HG03520 (cell line): ENCODE results near the gene ABHD15.

Experiments
- ATAC-seq: cut with Tn5 transposase; IDR thresholded peaks from one replicate; pipeline ENCODE4 v1.9.1; 2021; ENCODE audit warnings: mild to moderate bottlenecking, moderate library complexity; ENCODE audit not compliant: unreplicated experiment

The ABHD15 gene

DNA sequence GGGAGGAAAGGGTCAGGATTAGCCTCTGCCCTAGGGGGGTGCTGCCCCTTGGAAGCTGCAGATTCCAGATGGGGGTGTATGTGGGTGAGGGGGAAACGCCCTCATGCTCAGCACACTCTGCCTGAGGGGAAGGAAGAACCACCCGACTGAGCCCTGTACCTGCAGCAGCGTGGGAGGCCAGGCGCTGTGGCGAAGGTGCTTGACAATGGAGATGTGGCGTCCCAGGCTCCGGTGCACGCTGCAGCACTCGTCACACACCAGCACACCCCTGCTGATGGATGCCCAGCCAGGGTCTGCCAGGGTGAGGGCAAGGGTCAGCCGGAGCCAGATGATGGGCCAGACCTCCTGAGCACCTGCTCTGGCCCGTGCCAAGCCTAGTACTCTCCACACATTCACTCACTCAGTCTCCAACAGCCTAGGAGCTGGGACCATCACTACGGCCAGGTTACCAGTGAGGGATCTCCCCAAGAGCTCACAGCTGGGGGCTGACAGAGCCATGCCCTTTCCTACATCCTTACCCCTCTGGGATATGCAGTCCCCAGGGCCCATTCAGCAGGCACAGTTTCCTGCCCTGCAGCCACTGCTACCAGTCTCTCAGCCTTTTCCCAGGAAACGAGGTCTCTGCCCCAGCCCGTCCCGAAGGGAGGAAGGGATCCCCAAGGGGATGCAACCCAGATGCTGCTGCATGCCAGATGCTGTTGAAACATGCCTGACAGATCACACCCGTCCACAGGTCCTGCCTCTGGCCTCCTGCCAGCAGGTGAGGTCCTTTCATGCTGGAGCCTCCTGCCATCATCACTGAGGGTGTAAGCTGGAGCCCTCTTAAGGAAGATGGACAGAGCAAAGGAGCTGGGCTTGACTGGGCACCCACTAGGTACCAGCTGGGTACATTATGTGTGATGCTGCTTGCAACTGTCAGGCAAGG, 16.7 kb upstream of the ABHD15 start:
- ATAC-seq: no peak

DNA sequence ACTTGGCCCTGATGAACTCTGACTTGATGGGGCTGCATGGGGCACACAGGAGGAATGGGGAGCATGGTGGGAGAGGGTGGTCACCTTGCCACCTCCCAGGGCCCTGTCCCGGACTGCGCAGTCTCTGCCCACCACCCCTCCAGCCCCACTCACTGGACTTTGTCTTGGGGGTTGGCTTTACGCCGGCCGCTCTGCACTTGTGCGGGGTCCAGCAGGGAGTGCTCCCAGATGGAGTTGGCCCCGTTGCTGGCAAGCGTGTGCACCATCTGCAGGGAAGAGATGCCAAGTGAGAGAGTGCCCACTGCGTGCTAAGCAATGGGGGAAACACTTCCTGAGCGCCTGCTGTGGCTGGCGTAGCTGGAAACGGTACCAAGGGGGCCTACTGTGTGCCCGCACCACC, 15.9 kb upstream of the ABHD15 start:
- no peak for ATAC-seq

DNA sequence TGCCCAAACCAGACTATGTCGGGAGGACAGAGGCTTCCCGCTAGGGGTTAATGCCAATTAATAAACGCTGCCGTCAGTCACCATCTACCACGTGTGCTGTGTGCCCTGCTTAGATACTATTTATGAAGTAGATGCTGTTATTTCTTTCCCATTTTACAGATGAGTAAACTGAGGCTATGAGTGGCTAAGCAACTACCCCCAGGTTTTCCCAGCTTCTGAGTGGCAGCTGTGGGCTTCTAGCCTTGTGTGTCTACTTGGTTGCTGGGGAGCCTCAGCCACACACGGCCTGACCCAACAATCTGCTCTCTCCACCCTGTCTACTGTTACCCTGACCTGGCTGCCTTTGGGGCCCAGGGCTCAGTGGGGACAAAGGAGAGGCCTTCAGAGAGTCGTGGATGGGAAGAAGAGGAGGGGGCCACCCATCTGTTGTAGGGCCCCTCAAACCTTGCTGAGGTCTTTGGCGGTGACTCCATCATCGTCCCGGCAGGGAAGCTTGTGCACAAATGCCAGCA, 15.5 kb upstream of the ABHD15 start:
- ATAC-seq: no peak

DNA sequence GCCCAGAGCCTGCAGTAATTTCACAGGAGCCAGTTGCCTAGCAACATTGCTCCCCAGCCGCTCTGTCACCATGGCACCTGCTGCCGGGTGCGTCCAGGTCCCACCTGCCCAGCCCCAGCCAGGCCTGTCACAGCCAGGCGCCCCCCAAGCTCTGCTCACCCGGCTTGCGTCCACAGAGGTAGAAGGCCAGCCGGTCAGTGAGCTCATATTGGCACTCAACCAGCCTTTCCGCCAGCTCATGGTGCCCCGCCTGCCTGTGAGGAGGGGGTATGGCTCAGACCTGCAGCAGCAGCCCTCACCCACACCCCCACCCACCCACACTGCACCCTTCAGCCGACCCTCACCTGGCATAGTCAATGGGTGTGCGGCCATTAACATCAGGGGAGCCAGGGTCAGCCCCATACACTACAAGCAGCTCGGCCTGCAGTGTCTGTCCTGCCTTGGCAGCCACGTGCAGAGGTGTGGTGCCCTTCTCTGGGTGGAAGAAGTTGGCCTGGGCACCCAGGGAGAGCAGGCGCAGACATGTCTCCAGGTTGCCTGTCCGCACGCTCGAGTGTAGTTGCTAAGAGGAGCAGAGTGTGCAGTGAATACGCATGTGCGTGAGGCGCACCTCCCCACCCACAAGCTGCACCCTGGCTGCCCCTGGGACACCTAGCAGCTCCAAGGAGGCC, 14.9 kb upstream of the ABHD15 start:
- ATAC-seq: no peak

DNA sequence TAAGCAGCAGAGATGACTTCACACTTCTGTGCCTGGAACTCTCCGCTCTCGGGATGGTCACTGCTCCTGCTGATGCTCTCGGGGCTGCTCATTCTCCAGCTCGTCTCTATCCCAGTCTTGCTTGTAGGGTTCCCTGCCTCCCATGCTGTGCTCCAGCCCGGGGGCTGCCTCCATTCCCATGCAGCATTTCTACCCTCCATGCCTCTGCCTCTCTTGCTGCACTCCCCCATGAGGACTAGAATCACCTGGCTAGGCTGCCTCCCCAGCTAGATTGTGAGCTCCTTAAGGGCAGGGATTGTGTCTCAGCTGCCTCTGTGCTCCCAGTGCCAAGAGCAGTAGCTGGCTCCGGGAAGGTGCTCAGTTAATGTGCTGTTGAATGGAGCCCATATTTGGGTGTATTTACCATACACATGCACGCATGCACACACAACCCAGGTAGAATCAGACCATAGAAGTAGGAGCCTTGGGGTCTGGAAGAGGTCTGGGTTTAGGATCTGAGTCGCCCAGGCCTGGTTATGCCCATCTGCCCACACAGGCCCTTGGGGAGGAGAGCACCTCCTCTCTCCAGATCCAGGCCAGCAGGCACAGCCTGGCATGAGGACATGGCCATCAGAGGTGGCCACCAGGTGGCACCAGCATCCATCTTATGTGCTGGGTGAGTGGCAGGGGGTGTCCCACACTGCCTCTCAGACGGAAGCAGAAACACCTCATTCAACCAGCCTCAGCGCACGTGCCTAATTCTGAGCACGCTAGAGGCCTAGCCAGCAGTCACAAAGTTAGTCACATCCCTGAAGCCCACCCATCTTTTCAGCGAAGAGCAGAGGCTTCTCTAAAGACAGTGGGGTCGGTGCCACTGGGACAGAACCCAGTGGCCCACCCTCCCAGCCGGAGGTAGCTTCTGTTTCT, 13.3 kb upstream of the ABHD15 start:
- ATAC-seq: peak; percentile 63

DNA sequence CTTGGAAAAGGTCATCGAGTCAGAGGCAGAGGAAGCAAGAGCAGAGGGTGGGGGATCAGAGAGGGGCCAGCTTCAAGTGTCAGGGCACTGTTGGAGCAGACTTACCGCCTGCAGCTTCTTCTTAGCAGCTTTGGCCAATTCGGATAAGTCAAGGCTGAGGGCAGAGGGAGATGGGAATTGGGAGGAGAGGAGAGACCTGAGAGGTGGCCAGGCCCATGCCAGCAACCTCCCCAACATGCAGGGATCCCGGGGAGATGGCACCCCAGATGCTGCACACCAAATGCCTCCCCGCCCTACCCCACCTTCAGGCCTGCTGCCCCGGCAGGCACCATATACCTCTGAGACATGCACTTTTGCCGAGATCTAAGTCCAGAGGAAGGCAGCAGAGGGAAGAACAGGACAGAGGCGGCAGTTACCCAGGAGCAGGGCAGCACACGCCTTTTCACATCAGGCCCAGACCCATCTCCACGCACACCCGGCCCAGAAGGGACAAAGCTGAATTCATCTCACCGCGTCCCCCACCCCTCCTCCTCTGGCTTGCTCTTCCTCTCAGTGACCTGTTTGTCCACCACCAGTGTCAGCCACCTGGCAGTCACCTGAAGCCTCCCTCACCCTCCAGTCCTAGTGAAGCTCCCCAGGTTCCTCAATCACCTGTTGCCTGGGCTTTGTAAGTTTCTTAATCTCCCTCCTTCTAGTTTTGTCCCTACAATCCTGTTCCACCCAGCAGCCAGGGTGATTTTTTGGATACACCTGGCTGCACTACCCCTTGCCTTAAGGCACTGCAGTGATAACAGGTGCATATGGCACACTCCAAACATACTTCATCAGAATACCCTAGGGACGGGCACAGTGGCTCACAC, 12.0 kb upstream of the ABHD15 start:
- ATAC-seq: no peak

DNA sequence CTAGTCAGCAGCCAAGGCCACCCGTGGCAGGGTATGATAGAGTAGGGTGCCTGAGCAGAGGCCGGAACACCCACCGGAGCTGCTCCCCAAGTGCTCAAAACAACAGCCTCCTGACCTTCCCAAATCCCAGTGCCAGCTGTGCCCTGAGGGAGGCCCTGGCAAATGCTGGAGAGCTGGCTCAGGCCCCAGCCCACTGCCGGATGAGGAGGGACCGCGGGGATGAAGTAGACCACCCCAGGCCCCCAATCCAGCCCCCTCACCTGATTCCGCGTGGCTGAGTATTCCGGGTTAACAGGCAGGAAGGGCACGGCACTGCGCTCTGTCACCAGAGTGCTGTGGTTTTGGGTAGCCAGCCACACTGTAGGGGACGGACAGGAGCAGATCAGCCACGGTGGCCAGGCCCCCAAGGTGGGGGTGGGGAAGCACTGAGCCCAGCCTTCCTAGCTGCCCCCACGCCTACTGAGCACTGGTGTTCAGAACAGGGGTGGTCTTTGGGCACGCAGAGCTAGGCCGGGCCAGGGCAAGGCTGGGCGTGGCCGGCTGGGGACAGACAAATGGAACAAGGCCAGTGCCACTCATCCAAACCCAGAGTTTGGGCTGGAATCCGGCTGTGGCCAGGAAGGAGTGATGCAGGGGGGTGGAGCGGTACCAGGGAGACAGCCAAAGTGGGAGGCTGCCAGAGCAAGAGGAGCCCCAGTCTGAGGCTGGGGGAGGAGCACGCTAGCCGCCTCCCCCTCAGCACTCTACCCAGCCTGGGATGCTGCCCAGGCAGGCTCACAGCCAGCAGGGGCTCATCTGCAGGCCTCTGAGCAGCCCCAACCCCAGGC, 10.8 kb upstream of the ABHD15 start:
- no peak for ATAC-seq

DNA sequence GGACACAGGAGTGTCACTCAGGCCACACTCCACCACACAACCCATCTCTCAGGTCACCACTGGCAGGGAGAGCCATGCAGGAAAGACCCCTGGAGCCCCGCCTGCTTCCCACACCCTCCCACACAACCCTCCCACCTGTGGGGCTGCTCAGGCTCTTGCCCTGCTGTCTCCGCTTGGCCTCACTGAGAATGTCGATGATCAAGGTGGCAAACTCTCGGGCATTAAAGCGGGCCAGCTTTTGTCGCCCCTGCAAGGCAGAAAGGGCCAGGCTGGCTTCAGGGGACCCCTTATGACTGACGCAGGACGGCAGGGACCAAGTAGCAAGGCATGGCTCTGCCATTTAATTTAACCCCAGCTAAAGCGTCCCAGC, 10.1 kb upstream of the ABHD15 start:
- ATAC-seq: no peak

DNA sequence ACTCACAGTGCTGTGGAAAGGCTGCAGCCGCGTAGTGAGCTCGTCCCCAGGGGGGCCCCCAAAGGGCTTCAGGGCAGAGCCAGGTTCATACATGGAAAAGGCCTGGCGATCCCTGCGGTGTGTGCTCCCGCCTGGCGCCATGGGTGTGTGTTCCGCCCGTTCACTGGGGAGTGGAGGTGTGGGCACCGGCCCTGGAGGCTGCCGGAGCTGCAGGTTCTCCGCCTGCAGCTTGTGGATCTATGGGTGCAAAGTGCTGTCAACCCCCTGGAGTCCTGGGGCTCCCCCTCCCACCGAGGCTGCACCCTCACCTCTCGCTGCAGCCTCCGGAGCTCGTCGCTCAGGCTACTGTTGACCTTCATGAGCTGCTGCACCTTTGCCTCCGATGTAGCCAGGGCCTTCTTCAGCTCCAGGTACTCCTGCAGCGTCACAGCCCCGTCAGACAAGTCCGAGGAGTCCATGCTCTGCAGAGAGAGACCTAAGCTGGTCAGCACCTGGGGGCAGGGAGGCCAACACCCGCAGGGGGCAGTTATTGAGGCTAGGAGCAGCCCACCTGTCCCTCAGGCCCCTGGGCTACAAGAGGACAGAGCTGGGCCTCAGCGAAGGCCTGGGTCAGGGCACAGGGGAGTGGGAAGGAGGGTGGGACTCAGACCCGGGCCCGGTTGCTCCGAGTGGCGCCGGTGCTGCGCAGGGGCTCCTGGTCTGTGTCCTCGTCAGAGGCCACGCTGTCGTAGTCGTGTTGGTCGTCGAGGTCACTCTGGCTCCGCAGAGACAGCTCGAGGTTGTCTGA, 9.6 kb upstream of the ABHD15 start:
- no peak for ATAC-seq

DNA sequence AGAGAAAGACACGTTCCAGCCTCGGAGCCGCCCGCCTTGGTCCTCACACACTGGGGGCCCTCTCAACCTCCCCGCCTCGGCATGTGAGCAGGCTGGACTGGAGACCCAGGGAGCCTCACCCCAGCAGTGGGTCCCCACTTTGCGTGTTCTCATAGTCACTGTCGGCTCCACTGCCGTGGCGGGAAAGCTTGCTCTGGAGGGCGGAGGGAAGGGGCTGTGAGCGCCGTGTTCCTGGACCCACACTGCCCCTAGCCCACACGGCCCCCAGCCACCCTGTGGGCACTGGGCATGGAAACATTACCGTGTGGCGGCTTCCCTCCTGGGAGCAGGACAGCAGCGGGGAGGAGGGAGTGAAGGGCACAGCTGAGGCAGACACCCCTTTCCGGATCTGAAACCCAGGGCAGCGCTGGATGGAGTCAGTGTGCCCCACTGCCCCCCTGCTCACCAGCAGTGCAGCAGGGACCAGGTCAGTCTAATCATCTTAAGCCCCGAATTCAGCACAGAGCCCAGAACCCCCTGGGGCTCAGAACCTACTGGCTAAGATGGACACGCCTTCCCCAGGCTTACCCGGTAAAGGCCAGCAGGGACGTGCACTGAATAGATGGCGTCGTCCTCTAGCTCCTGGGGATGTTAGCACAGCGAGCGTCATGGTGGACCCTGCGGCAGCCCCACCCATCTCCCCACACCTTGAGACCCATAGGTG, 8.8 kb upstream of the ABHD15 start:
- no peak for ATAC-seq

DNA sequence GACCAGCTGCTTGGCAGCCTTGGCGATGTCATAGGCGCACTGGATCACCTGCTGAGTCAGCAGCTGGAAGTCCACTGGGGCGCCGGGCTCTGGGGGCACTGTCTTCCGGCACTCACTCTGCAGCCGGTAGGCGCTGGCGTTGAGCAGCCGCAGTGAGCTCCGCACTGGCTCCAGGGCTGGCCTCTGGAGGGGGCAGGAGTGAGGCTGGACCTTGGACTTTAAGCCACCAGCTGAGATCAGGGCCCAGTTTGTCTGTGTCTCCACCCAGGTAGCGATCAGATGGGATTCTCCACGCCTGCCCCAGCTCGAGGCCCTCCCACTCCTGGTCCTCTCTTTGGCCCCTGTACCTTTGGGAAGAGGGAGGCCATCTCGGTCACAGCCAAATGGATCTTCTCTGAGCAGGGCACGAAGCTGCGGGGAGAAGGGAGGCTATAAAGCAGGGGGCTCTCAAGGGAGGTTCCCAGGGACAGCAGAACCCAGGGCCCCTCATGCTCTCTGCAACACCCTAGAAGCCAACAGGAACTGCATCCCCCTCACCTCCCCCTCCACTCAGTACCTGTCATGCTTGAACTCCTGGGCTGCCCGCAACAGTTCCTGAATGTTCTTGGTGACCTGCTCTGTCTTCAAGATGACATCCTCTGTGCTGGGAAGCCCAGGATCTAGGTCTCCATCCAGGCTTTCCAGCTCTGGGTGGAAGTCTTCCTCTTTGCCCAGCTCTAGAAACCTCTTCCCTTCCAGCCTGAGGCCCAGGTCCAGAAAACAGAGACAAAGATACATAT, 8.1 kb upstream of the ABHD15 start:
- no peak for ATAC-seq

DNA sequence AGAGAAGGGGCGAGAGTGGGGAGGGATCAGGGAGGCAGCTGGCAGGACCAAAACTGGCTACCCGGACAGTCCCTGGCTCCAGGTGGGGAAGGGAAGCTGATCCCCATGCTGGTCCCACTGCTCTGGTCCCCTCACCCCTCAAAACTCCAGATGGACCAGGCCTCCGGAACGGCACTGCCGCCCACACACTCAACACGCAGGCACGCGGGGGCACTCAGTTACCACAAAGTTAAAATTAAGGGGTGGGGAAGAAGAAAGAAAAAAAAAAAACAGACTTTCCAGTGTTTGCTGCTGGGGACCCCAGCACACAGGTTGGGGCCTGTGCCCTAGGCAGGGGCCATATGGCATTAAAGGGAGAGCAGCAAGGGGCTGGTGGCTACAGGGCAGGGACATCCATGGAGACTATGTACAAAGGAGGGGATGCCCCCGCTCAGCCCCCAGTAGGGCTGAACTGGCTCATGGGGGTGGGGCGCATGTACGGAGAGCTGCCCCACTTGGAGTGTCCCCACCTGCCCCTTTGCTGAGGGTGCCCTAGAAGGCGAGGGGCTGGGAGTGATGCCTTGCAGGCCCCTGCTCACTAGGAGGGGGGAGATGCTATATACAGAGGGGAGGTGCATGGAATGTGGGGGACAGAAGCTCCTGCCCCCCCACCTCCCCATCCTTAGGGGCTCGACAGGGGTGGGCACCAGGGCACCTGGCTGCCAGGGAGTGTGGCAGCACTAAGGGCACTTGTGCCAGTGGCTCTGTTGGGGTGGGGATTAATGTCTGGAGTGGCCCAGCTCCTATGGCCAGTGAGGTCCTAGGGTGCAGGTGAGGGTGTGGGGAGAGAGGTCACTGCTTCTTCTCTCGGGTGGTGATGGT, 7.3 kb upstream of the ABHD15 start:
- ATAC-seq: no peak

DNA sequence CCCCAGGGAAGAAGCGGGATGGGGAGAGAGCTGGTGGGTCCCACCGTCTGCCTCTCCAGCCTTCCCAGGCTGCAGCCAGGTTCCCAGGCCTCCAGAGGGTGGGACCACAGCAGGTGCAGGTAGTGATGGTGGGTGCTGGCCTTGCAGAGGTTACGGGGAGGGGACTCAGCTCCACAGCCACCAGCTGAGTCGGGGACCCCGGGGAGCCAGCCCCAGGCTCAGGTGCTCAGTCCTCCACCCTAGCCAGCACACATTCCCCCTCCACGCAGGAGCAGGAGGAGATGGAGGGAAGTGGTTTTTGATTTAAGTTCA, 6.7 kb upstream of the ABHD15 start:
- ATAC-seq: no peak

DNA sequence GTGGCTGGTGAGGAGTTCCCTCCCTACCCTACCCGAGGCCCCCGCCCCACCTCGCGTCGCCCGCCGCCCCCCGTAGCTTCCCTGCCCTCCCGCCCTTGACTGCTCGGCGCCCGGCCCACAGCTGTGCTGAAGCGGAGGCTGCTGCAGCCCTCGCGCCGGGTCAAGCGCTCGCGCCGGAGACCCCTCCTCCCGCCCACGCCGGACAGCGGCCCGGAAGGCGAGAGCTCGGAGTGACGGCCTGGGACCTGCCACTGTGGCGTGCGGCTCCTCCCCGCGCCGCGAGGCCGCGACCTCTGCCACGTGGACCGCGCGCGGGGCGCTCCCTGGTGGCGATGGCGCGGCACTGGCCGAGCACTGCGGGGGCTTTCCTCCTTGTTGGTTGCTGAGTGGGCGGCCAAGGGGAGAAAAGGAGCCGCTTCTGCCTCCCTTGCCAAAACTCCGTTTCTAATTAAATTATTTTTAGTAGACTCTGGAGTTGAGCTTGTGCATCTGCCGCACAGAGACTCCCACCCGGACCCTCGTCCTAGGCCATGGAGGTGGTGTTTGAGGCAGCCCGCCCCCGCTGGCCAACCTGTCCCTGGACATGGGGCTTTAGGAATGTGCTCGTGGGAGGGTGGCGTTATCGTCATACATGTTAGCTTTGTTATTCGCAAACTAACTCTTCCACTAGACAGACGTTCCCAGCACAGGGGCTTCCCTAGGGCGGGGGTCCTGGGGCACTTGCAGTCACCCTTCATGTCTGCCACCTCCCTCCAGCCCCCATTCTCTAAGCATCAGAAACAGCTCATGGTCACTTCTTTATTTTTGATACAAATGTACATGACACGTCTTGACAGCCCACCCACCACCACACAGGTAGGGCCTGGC, 6.1 kb upstream of the ABHD15 start:
- ATAC-seq: no peak

DNA sequence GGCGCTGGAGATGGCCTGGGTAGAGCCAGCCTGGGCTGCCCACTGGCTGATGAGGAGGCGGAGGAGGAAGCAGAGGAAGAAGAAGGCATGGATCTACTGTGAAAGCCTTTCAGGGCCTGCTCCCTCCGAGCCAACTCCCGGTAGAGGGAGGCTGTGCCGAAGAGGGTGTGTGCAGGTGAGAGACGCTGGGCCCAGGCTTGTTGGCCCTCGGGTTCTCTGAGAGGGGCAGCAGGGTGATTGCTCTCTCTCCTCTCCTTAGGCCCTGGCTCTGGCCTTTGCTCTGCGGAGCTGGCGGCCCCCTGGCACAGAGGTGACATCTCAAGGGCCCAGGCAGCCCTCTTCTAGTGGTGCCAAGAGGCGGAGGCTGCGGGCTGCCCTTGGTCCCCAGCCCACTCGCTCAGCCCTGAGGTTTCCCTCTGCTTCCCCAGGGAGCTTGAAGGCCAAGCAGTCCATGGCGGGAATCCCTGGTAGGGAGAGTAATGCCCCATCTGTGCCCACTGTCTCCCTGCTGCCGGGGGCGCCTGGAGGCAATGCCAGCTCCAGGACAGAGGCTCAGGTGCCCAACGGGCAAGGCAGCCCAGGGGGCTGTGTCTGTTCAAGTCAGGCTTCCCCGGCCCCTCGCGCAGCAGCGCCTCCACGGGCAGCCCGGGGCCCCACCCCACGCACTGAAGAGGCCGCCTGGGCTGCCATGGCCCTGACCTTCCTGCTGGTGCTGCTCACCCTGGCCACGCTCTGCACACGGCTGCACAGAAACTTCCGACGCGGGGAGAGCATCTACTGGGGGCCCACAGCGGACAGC, 5.2 kb upstream of the ABHD15 start:
- no peak for ATAC-seq
